SK-N-SH (cell line): Measurements from ENCODE around the gene SERPINA3. TPM values are rescaled to one million over a fixed set of nuclear protein-coding genes. Genes with fewer than 3 reads are reported as not detected.

Experiments used
- CTCF ChIA-PET: fragments of 300-600, 350-600 bp; formaldehyde crosslinking; extraction: SDS; loops from one replicate; lab custom pipeline; 2021; lab: Yijun Ruan, JAX
- POLR2A ChIA-PET: fragments of 350-600 bp; sonication (Branson Sonifier 250); formaldehyde crosslinking; extraction: SDS; loops from one replicate; lab custom pipeline; 2020; ENCODE audit warnings: antibody characterized with exemption, inconsistent platforms; lab: Yijun Ruan, JAX
- DNase-seq: peaks from one replicate; pipeline ENCODE4 v3.0.0; 2012
- H2AFZ ChIP-seq: fragments of 200-600 bp; sonication (generic); 2 replicates; pipeline ENCODE4 v1.8.1; 2016; ENCODE audit warnings: antibody characterized with exemption, mild to moderate bottlenecking, low read depth
- H3F3A ChIP-seq: fragments of 200-600 bp; sonication (generic); replicated peaks from 2 replicates; pipeline ENCODE3; 2016; ENCODE audit warnings: antibody characterized with exemption, mild to moderate bottlenecking; ENCODE audit not compliant: insufficient read depth
- H3K27ac ChIP-seq, 2 experiments: fragments of 200-500 bp in 1 of 2; fragments of 200-600 bp in 1 of 2; sonication (Bioruptor generic) in 1 of 2; sonication (generic), shearing (Covaris generic) in 1 of 2; 2 replicates each; pipeline versions ENCODE4 v1.5.1 to v1.6.1; 2014 to 2016; ENCODE audit warnings: low read depth in 2 of 2, inconsistent platforms in 1 of 2, low read length in 1 of 2, mild to moderate bottlenecking in 1 of 2, mixed read lengths in 1 of 2
- H3K27me3 ChIP-seq: fragments of 200-600 bp; sonication (generic), shearing (Covaris generic); 2 replicates; pipeline ENCODE4 v1.6.1; 2016; ENCODE audit warnings: mixed run types; ENCODE audit not compliant: insufficient read depth
- H3K36me3 ChIP-seq, 2 experiments: fragments of 200-500 bp in 1 of 2; fragments of 200-600 bp in 1 of 2; sonication (Bioruptor generic) in 1 of 2; sonication (generic) in 1 of 2; replicated peaks in 1 of 2; 2 replicates each; pipeline versions ENCODE3 to v1.5.1; 2014 to 2016; ENCODE audit warnings: low read length in 1 of 2, mild to moderate bottlenecking in 1 of 2; ENCODE audit not compliant: insufficient read depth in 2 of 2, control insufficient read depth in 1 of 2
- H3K4me1 ChIP-seq, 2 experiments: fragments of 200-500 bp in 1 of 2; fragments of 200-600 bp in 1 of 2; sonication (Bioruptor generic) in 1 of 2; sonication (generic), shearing (Covaris generic) in 1 of 2; 2 replicates each; pipeline versions ENCODE4 v1.5.1 to v1.6.1; 2014 to 2016; ENCODE audit warnings: low read depth in 1 of 2, low read length in 1 of 2, mixed run types in 1 of 2; ENCODE audit not compliant: insufficient read depth in 2 of 2, control insufficient read depth in 1 of 2
- H3K4me2 ChIP-seq: fragments of 200-600 bp; sonication (generic), shearing (Covaris generic); 2 replicates; pipeline ENCODE4 v1.6.1; 2017; ENCODE audit warnings: mixed run types
- H3K4me3 ChIP-seq, 2 experiments: fragments of 200-500 bp in 1 of 2; fragments of 200-600 bp in 1 of 2; sonication (Bioruptor generic) in 1 of 2; sonication (generic), shearing (Covaris generic) in 1 of 2; 2 replicates each; pipeline versions ENCODE4 v1.5.1 to v1.8.1; 2014 to 2016; ENCODE audit warnings: low read depth in 2 of 2, inconsistent platforms in 1 of 2, low read length in 1 of 2, mild to moderate bottlenecking in 1 of 2, mixed read lengths in 1 of 2, moderate library complexity in 1 of 2
- H3K79me2 ChIP-seq: fragments of 200-600 bp; sonication (generic); 2 replicates; pipeline ENCODE4 v1.8.1; 2017; ENCODE audit warnings: mild to moderate bottlenecking; ENCODE audit not compliant: insufficient read depth
- H3K9ac ChIP-seq: fragments of 200-600 bp; sonication (generic); 2 replicates; pipeline ENCODE4 v1.6.1; 2017; ENCODE audit warnings: mixed run types
- H3K9me2 ChIP-seq: fragments of 200-600 bp; sonication (generic); 2 replicates; pipeline ENCODE4 v1.6.1; 2017; ENCODE audit warnings: mixed run types
- H3K9me3 ChIP-seq: fragments of 200-600 bp; sonication (generic); 2 replicates; pipeline ENCODE4 v1.6.1; 2017; ENCODE audit warnings: mixed run types, mild to moderate bottlenecking, moderate library complexity
- H4K20me1 ChIP-seq: fragments of 200-600 bp; sonication (generic); 2 replicates; pipeline ENCODE4 v1.6.1; 2017; ENCODE audit warnings: mild to moderate bottlenecking, mixed run types; ENCODE audit not compliant: insufficient read depth
- IRF3 ChIP-seq: fragments of 150-350 bp; IDR thresholded peaks from 2 replicates; pipeline ENCODE4 v1.6.1; 2016; ENCODE audit warnings: mild to moderate bottlenecking, low read depth, low read length
- RFX5 ChIP-seq: IDR thresholded peaks from 2 replicates; pipeline ENCODE4 v1.6.1; 2012; ENCODE audit warnings: mild to moderate bottlenecking, improper control_type of control experiment, low read length
- TAF1 ChIP-seq: IDR thresholded peaks from 2 replicates; pipeline ENCODE4 v1.6.1; 2012; ENCODE audit warnings: low read depth, mild to moderate bottlenecking, low read length, moderate library complexity, borderline replicate concordance
- WGBS: methylation state at CpG from one replicate; pipeline ENCODE4 v1.1.6; 2017; ENCODE audit warnings: low lambda C conversion rate; 5-methylcytosine and 5-hydroxymethylcytosine counted together
- polyA plus RNA-seq, 3 experiments: library from polyadenylated mRNA; depleted of rRNA; stranded (reverse); fragments of >200 nt; gene quantifications; 2 replicates each; pipeline ENCODE4 v1.2.3, GENCODE V29; 2012
- TF ChIP-seq, protein P1 (sequence below): IDR thresholded peaks from 2 replicates; pipeline ENCODE4; 2012
- TF ChIP-seq, protein P2 (sequence below): fragments of 150-350 bp; IDR thresholded peaks from 2 replicates; pipeline ENCODE4 v1.6.1; 2017; ENCODE audit warnings: antibody characterized with exemption, low read length, low read depth, borderline replicate concordance
- TF ChIP-seq, protein P3 (sequence below): IDR thresholded peaks from 2 replicates; pipeline ENCODE4 v1.6.1; 2012; ENCODE audit warnings: mild to moderate bottlenecking, low read depth, low read length, moderate library complexity

SERPINA3 gene
- polyA plus RNA-seq, 1 of the 3 experiments (the other 2 are of a cell fraction) = 0.25 TPM

DNA sequence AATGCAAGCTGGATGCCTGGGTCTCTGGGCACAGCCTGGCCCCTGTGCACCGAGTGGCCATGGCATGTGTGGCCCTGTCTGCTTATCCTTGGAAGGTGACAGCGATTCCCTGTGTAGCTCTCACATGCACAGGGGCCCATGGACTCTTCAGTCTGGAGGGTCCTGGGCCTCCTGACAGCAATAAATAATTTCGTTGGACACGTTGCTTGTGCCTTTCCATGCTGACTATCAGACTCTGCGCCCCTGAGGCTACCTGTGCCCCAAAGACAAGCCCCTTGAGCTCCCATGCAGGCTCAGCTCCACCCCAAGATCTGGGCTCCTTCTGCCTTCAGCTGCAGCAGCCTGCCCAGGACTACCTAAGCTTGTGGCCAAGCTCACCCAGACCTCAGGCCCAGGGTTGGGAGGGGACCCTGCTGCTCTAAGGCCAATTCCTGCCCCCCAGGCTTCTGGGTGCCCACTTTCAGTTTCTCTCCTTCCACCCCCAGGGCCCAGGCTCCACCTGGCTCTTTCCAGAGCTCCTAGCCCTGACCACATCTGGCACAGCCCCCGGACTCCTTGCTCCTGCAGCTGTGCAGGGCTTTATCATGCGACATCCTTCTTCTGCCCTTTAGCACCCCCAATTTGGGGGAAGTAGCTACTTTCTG is 11.8 kb downstream of the SERPINA3 start:
- H3K9ac ChIP-seq = no peak overlapping the region
- TF ChIP-seq RFX5 = no peak
- no peak for TF ChIP-seq IRF3
- no peak for TF ChIP-seq TAF1
- TF ChIP-seq, protein P1, sequence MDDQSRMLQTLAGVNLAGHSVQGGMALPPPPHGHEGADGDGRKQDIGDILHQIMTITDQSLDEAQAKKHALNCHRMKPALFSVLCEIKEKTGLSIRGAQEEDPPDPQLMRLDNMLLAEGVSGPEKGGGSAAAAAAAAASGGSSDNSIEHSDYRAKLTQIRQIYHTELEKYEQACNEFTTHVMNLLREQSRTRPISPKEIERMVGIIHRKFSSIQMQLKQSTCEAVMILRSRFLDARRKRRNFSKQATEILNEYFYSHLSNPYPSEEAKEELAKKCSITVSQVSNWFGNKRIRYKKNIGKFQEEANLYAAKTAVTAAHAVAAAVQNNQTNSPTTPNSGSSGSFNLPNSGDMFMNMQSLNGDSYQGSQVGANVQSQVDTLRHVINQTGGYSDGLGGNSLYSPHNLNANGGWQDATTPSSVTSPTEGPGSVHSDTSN = no peak
- TF ChIP-seq, protein P2, sequence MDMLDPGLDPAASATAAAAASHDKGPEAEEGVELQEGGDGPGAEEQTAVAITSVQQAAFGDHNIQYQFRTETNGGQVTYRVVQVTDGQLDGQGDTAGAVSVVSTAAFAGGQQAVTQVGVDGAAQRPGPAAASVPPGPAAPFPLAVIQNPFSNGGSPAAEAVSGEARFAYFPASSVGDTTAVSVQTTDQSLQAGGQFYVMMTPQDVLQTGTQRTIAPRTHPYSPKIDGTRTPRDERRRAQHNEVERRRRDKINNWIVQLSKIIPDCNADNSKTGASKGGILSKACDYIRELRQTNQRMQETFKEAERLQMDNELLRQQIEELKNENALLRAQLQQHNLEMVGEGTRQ = no peak
- TF ChIP-seq, protein P3, sequence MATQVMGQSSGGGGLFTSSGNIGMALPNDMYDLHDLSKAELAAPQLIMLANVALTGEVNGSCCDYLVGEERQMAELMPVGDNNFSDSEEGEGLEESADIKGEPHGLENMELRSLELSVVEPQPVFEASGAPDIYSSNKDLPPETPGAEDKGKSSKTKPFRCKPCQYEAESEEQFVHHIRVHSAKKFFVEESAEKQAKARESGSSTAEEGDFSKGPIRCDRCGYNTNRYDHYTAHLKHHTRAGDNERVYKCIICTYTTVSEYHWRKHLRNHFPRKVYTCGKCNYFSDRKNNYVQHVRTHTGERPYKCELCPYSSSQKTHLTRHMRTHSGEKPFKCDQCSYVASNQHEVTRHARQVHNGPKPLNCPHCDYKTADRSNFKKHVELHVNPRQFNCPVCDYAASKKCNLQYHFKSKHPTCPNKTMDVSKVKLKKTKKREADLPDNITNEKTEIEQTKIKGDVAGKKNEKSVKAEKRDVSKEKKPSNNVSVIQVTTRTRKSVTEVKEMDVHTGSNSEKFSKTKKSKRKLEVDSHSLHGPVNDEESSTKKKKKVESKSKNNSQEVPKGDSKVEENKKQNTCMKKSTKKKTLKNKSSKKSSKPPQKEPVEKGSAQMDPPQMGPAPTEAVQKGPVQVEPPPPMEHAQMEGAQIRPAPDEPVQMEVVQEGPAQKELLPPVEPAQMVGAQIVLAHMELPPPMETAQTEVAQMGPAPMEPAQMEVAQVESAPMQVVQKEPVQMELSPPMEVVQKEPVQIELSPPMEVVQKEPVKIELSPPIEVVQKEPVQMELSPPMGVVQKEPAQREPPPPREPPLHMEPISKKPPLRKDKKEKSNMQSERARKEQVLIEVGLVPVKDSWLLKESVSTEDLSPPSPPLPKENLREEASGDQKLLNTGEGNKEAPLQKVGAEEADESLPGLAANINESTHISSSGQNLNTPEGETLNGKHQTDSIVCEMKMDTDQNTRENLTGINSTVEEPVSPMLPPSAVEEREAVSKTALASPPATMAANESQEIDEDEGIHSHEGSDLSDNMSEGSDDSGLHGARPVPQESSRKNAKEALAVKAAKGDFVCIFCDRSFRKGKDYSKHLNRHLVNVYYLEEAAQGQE = no peak
- no peaks in the 10 kb centered on the region for H3F3A ChIP-seq
- no peaks in the 10 kb centered on the region for H3K27me3 ChIP-seq
- no peak overlapping the region for H3K4me2 ChIP-seq
- no peaks in the 10 kb centered on the region for H3K9me2 ChIP-seq
- no peak for DNase-seq
- no peak overlapping the region for H3K27ac ChIP-seq
- no peak overlapping the region for H2AFZ ChIP-seq
- 31% methylated on average over 6 of the region's 7 CpGs for WGBS
- no peaks in the 10 kb centered on the region for H3K4me1 ChIP-seq
- CTCF ChIA-PET = interaction anchor here (1.0 to 1.6 kb wide), 2 partner anchors 9 to 14 kb away, joined by 3 to 4 read pairs; no protein-coding TSS in a partner anchor
- H3K4me3 ChIP-seq = no peak overlapping the region
- no peaks in the 10 kb centered on the region for H3K36me3 ChIP-seq
- 0 out of 2 replicates have a peak, but pooled peaks cover under 1% of the 10 kb centered on the region for H3K9me3 ChIP-seq
- POLR2A ChIA-PET = no interaction called here
- H4K20me1 ChIP-seq = no peaks in the 10 kb centered on the region
- no peaks in the 10 kb centered on the region for H3K79me2 ChIP-seq
